BE2C (cell line): Measurements from ENCODE around the gene RPAP3.

Experiments
- DNase-seq: peaks from one replicate; pipeline ENCODE4 v3.0.0-alpha.2; 2020
- H3K27me3 ChIP-seq: fragments of 250-450 bp; sonication (Bioruptor Pico); 2 replicates; pipeline ENCODE4 v1.5.1; 2020; ENCODE audit warnings: mild to moderate bottlenecking
- H3K36me3 ChIP-seq: fragments of 250-450 bp; sonication (Bioruptor Pico); 2 replicates; pipeline ENCODE4 v1.5.1; 2020; ENCODE audit warnings: mild to moderate bottlenecking
- H3K4me1 ChIP-seq: fragments of 250-450 bp; sonication (Bioruptor Pico); 2 replicates; pipeline ENCODE4 v1.5.1; 2020
- H3K4me3 ChIP-seq: 2 replicates; pipeline ENCODE4 v1.5.1; 2011; ENCODE audit warnings: low read depth, low read length
- H3K9me3 ChIP-seq: fragments of 250-450 bp; sonication (Bioruptor Pico); 2 replicates; pipeline ENCODE4 v1.5.1; 2020
- CTCF ChIP-seq: IDR thresholded peaks from 2 replicates; pipeline ENCODE4 v1.5.1; 2012; ENCODE audit warnings: mild to moderate bottlenecking, low read depth, low read length

Gene RPAP3

GRCh38 chr12:47735649-47736048, 29.8 kb upstream of the RPAP3 start:
- no peak for TF ChIP-seq CTCF
- Histone ChIP-seq H3K4me3 (no peak overlapping the region), H3K4me1 (peaks cover 5% of the 10 kb centered on the region), H3K27me3 (no peaks in the 10 kb centered on the region), H3K36me3 (no peaks in the 10 kb centered on the region), H3K9me3 (no peaks in the 10 kb centered on the region)
- no peak for DNase-seq

GRCh38 chr12:47734725-47735480, 29.1 kb upstream of the RPAP3 start:
- Histone ChIP-seq H3K36me3 (no peaks in the 10 kb centered on the region), H3K9me3 (no peaks in the 10 kb centered on the region), H3K27me3 (no peaks in the 10 kb centered on the region), H3K4me3 (no peak overlapping the region), H3K4me1 (peaks cover 5% of the 10 kb centered on the region)
- DNase-seq = no peak
- no peak for TF ChIP-seq CTCF

- Histone ChIP-seq H3K27me3 (no peaks in the 10 kb centered on the region), H3K9me3 (no peaks in the 10 kb centered on the region), H3K4me1 (peaks cover 5% of the 10 kb centered on the region), H3K4me3 (no peak overlapping the region), H3K36me3 (no peaks in the 10 kb centered on the region)
- no peak for TF ChIP-seq CTCF
- no peak for DNase-seq
Measured at GRCh38 chr12:47733142-47733541, 27.3 kb upstream of the RPAP3 start.

- H3K4me1 ChIP-seq = peaks cover 5% of the 10 kb centered on the region
- no peak overlapping the region for H3K4me3 ChIP-seq
- no peak for TF ChIP-seq CTCF
- H3K9me3 ChIP-seq = no peaks in the 10 kb centered on the region
- no peaks in the 10 kb centered on the region for H3K36me3 ChIP-seq
- no peaks in the 10 kb centered on the region for H3K27me3 ChIP-seq
- no peak for DNase-seq
Measured at GRCh38 chr12:47732504-47732903, 26.7 kb upstream of the RPAP3 start.

- DNase-seq = no peak
- Histone ChIP-seq H3K4me3 (no peak overlapping the region), H3K27me3 (no peaks in the 10 kb centered on the region), H3K9me3 (no peaks in the 10 kb centered on the region), H3K4me1 (no peaks in the 10 kb centered on the region; the same call in 1 of the 2 replicates), H3K36me3 (no peaks in the 10 kb centered on the region)
- no peak for TF ChIP-seq CTCF
Measured at GRCh38 chr12:47731723-47732122, 25.9 kb upstream of the RPAP3 start.

- Histone ChIP-seq H3K4me3 (no peak overlapping the region), H3K36me3 (no peaks in the 10 kb centered on the region), H3K27me3 (no peaks in the 10 kb centered on the region), H3K4me1 (no peaks in the 10 kb centered on the region), H3K9me3 (no peaks in the 10 kb centered on the region)
- no peak for TF ChIP-seq CTCF
- no peak for DNase-seq
Measured at GRCh38 chr12:47730341-47730744, 24.5 kb upstream of the RPAP3 start.
